SK-N-DZ (cell line): ENCODE data around the gene OXCT1.
"Not testable (repeated sequence)": the region's sequence is repeated elsewhere in the genome, so short reads cannot be mapped to it uniquely, and the experiment has no call there.

Source experiments
- DNase-seq: peaks from one replicate; pipeline ENCODE4 v3.0.0-alpha.2; 2015; ENCODE audit warnings: low spot score

OXCT1 gene

DNA sequence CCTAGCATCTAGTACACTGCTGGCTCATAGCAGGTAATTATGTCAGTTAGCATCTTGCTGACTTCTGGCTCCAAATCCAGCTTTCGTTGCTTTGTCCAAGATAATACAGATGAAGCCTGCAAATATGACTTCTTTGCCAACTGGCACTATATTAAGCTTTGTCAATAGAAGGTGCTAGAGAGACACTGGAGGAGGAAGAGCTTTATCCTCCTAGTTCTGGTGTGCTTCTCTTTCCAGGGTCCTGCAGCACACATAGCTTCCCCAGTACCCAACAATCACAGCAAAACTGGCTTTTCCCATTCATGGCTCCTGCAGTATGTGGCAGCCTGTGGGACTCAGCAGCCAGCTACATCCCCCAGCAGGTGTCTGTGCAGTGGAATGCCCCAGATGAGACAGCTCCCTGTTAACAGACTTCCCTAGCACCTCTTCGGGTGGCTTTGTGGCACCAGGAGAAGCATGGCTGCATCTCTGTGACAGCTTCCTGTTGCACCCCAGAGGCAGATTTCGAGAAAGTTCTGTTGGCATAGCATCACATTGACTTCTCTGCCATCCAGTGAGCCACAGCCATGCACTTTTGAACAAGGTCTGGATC lies 147.8 kb downstream of the OXCT1 start:
- DNase-seq, result no peak

DNA sequence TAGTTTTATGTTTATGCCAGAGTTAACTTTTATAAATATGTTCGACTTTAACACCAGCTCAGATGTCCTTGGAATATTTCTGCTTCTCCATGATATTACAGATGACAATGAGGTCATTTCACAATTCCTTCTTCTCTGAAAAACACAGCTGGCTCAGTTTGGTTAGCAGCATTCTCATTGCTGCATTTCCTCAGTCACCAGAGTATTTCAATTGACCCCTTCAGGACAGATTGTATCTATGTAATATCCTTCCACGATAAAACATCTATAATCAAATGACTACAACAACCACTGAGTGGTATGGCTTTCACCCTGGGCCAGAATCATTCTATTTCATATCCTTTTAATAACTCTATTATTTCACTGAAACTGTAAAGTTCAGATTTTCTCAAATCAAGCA lies 148.7 kb downstream of the OXCT1 start:
- peak; percentile 33 for DNase-seq

DNA sequence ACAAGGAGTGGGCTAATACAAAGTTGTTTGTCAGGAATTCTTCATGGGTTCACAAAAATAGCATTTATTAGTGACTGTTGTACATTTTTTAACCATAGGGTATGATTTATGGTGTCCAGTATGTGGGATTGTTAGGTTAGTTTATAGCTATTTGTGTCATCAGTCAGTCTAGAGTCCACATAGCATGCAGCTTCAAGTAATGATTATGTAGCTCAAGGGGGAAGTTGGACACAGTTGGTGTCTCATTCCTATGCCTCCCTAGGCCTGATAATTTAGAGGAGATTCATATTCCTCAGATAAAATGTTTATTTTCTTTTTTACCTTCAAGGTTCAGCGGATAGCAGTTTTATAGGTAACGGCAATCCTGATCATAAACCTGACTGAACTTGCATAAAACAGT lies 153.8 kb downstream of the OXCT1 start:
- no peak for DNase-seq

DNA sequence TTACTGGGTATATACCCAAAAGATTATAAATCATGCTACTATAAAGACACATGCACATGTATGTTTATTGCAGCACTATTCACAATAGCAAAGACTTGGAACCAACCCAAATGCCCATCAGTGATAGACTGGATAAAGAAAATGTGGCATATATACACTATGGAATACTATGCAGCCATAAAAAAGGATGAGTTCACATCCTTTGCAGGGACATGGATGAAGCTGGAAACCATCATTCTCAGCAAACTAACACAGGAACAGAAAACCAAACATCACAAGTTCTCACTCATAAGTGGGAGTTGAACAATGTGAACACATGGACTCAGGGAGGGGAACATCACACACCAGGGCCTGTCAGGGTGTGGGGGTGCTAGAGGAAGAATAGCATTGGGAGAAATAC lies 155.8 kb downstream of the OXCT1 start:
- not testable (repeated sequence) for DNase-seq

DNA sequence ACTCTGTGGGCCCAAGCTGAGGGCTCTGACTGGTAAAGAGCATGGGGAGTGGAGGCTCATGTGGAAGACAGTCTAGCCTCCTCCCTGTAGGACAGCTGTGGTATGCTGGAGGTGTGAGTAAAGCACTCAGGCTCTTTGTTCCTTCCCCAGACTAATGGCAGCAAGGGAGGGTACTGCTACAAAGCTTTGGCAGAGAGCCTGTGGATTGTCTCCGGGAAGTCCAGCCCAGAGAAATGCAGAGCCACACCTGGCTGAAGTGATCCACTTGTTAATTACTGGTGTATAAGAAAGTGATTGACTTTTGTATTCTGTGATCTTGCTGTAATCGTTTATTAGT lies 161.7 kb downstream of the OXCT1 start:
- no peak for DNase-seq

DNA sequence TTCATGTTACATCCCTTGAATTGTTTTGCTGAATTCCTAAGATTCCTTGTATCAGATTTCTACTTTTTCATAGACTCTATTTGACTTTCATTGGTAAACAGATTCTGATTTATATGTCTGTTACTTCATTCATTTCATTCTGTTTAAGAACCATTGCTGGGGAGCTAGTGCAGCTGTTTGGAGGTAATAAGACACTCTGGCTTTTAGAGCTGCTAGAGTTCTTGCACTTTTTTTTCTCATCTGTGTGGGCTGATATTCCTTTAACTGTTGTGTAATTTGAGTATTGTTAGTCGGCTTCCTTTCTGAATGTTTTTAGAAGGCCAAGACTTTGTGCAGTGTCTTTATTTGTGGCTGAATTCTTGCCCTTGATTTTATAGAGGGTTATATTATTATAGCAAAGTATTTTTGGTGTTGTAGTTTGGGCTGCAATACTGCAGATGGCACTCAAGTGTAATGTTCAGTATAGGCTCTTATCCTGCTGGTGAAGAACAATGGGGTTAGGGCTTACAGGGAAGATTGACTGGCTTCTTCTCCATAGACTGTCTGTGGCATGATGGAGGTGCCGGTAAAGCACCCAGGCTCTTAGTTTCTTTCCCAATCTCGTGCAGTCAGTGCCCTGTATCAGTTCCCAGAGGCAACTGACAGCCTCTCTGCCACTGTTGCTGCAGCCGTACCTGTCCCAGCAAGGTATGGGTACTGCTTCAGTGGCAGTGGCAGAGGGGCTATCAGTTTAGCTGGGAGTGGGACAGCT lies 162.2 kb downstream of the OXCT1 start:
- DNase-seq, result peak; percentile 35

GRCh38 chr5:41695920-41696582 lies 174.2 kb downstream of the OXCT1 start:
- DNase-seq, result peak; percentile 14

DNA sequence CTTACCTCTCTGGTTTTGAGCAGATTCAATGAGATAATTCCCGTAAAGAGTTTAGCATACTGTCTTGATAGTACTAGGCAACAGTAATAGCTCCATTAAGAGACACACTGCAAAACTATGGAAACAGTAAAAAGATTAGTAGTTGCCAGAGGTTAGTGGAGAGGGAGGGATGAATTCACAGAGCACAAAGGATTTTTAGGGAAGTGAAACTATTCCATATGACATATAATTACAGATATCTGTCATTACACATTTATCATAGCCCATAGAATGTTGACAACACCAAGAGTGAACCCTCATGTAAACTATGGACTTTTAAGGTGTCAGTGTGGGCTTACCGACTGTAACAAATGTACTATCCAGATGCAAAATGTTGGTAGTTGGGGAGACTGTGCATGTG lies 183.5 kb downstream of the OXCT1 start:
- DNase-seq, result no peak

DNA sequence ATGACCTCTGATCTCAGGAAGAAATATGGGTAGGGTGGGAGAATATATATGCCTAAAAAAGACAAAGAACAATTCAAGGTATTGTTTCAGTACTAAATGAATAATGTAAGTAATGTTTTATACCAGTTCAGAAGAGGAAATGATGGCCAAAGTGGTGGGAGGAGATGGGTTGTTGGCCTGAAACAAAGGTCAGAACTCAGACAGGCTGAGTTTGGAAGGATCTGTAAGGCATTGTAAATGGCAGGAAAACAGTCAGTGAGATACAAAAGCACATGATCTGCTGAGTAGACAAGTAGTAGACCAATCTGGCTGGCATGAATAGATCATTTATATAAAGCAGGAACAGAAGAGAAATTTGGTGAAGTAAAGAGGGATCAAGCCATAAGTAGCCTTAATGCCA lies 184.0 kb downstream of the OXCT1 start:
- DNase-seq, result no peak

GRCh38 chr5:41683181-41683580 lies 187.0 kb downstream of the OXCT1 start:
- DNase-seq, result no peak

GRCh38 chr5:41682641-41683040 lies 187.6 kb downstream of the OXCT1 start:
- no peak for DNase-seq

DNA sequence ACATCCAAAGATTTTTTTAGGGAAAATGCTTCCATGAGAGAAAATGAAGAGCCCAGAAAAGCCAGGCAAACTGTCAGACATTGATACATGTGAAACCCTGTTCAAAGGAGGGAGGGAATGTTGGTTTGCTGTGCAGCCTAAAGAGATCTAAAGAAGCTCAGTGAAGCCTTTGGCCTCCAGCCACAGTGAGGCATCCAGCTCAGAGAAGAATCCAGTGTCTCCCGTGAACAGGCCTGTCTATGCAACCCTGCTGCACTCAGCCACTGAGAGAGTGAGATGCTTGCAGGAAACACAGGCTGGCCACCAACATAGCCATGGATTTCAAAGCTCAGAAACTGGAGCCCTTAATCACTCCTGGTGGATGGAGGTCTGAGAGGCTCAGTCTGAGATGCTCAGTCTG lies 188.4 kb downstream of the OXCT1 start:
- DNase-seq, result no peak
